GM12873 (cell line): ENCODE measurements around the gene INPP5A.

Experiments
- TF ChIP-seq, protein P1 (sequence below): IDR thresholded peaks from 2 replicates; pipeline ENCODE4 v1.5.1; 2012; ENCODE audit warnings: low read depth, mild to moderate bottlenecking, moderate library complexity, low read length, control low read depth; ENCODE audit not compliant: insufficient read depth; ENCODE audit errors: missing control alignments

INPP5A gene

DNA sequence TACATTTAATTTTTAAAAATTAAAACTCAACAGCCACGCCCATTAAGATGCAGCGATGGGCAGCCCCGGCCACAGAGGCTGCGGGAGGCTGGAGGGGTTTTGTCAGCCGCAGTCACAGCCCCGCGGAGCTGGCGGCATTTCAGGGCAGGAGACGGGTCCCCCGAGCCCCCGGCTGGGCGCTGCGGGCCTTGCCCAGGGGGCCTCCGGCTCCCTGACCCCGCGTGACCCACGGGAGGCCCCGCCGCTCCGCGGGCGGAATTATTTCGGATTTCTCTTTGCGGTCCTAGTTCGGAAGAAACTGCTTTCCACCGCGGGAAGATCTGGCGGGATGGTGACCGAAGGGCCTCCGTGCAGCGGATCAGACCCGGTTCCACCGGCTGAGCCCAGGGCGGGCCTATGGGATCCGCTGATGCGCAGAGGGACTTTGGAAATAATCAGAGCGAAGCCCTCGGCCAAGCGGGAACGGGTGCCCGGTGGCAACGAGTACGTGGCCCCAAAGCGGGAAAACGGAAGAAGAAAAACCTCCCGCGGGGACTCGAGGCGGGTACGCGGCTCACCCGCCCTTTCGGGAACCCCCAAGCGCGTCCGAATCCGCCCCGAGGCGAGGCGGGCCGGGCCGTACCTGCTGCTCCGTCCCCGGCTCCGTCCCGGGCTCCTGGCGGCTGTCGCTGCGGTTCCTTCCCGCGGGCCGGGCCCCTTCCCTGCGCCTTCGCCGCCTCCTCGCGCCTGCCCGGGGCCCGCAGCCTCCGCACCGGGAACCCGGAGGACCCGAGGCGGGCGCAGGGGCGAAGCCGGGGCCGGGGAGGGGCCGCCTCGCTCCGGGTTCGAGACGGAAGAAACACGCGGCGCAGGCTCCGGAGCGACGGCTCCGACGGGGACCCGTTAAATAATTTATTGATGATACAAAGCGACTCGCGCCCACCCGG lies 246.6 kb downstream of the INPP5A start:
- TF ChIP-seq, protein P1, sequence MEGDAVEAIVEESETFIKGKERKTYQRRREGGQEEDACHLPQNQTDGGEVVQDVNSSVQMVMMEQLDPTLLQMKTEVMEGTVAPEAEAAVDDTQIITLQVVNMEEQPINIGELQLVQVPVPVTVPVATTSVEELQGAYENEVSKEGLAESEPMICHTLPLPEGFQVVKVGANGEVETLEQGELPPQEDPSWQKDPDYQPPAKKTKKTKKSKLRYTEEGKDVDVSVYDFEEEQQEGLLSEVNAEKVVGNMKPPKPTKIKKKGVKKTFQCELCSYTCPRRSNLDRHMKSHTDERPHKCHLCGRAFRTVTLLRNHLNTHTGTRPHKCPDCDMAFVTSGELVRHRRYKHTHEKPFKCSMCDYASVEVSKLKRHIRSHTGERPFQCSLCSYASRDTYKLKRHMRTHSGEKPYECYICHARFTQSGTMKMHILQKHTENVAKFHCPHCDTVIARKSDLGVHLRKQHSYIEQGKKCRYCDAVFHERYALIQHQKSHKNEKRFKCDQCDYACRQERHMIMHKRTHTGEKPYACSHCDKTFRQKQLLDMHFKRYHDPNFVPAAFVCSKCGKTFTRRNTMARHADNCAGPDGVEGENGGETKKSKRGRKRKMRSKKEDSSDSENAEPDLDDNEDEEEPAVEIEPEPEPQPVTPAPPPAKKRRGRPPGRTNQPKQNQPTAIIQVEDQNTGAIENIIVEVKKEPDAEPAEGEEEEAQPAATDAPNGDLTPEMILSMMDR = no peak

DNA sequence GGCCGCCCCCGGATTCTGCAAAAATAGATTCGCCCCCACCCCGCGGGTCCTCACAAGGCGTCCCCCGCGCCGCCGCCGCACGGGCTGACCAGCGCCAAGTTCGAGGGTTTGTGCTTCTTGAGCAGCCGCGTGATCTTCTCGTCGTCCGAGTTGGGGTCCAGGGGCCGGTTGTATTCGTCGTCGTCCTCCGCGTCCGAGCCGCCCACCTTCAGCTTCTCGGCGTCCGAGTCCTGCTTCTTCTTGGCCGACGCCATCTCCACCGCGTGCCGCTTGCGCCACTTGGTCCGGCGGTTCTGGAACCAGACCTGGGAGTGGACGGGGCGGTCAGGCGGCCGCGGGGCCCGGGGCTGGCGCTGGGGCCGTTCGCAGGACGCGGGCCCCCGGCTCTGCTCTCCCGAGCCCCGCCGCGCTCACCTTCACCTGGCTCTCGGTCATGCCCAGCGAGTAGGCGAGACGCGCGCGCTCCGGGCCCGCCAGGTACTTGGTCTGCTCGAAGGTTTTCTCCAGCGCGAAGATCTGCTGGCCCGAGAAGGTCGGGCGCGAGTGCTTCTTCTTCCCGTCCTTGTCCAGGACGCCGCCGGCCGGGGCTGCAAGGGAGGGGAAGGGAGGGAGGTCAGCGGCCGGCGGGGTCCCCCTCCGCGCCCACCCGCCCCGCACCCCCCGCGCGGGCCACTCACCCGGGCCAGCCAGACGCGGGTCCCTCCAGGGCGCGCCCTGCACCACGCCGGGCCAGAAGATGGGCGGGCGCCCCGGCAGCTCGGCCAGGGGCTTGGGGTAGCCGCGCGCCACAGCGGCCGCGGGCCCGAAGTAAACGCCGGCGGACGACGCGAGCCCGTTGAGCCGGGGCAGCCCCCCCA lies 247.5 kb downstream of the INPP5A start:
- TF ChIP-seq, protein P1 = no peak

DNA sequence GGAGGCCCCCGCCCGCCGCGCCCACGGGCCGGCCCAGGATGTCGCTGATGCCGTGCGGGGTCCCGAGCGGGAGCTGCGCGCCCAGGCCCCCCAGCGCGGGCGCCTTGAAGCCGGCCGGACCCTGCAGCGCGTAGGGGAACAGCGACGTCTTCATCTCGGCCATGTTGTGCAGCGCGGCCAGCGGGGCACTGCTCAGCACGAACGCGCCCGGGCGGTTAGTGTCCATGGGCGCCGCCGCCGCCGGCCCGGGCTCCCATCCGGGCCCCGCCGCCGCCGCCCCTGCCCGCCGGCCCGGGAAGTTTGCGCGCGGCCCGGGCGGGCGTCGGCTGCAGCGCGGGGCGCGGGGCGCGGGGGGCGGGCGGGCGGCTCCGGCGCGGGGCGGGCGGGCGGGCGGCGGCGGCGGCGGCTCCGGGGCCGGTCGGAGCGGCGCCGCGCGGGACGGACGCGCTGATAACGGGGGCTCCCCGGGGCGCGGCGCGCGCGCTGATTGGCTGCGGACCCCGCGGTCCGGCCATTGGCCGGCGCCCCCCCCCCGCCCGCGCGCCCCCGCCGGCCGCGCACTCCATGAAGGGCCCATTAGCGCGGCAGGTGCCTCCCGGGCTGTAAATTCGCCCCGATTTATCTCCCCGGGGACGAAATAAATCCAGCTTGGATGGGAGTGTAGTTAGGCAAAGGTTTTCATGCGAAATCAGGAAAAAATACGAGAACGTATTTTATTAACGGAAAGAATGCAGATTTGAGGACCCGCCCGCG lies 248.3 kb downstream of the INPP5A start, which contains the start of gene NKX6-2:
NKX6-2 (minus strand) TSS at position 425 of the 753 bp plus-strand sequence; CDS start at position 226, 199 bp downstream.
- TF ChIP-seq, protein P1 = no peak

DNA sequence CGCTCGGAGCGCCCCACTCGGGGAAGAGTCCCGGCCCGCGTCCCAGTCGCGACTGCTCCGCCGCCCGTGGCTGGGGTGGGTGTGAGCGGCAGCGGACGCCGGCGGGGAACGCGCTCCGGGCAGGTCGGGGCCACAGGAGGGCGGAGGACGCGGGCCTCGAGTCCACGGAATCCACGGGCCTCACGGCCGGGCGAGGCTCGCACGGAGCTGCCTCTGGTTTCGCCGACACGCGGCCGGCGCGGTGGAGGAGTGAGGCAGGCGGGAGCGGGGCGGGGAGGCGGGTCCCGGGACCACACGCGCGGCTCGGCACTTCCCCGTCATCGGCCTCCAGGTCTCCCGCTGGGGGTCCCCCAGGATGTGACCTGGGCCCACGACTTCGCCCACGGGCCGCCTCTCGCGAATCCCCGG lies 248.9 kb downstream of the INPP5A start:
- TF ChIP-seq, protein P1 = no peak

DNA sequence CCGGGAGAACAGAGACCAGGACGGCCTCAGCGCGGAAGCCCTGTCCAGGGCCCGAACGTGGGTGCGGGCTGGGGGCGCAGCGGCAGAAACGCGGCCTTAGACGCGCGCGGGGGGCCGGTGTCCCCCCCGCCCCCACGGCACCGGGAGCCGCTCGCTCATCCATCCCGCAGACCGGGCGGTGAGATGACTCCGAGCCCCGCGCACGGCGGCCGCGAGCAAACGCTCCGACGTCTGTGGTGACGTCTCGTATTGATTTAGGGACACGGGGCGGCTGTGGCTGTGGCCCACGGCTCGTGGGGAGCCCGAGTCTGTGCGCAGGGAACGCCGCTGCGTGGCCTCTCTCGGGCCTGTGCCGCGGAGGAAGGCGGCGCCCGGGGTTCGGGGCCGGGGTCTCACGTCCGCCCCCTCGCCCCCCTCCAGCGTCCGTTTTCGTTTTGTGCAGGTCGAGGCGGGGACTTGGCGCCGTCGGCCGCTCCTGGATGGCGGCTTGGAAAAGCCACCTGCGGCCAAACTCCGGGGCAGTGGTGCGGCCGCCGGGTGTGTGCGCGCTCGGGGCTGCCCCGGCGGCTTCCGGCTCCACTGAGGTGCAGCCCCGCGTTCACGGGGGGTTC lies 249.4 kb downstream of the INPP5A start:
- TF ChIP-seq, protein P1 = no peak

DNA sequence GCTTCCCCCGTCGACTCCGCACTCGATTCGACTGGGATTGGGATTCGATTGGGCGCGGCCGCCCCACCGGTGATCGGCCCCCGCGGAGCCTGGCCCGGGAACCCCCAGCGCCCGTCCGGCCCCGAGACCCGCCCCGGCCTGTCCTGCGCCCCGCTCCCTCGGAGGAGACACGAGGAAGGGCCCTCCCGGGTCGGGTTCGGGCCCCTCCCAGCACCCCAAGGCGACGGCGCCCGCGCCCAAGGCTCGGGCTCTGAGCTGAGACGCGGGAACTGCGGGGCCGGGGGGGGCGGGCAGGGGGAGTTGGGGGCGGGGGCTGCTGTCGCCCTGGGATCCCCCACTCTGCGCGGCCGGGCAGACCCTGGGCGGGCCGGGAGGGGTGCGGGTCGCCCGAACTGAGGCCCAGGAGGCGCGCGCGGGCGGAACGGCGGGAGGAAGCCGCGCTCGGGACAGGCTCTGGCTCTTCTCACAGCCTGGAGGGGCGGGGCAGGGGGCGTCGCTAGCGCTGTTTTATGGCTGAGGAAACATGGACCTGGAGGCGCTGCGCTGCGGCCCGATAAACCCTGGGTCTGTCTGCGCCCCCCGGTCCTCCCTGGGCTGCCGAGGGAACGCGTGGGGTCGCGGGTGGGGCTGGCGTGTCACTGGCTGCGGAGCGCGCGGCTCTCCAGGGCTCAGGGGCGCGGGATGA lies 250.1 kb downstream of the INPP5A start:
- TF ChIP-seq, protein P1 = no peak
